Stomach (tissue), 9 donors: ENCODE data around the gene COLEC12. TPM values are rescaled to one million over a fixed set of nuclear protein-coding genes. Genes with fewer than 3 reads are reported as not detected.

Source experiments
- DNase-seq, 2 donors: peaks; one replicate each; pipeline versions ENCODE4 v3.0.0 to v3.0.0-alpha.2; 2013 to 2019
- H3K27ac ChIP-seq, 5 donors: fragments of 200-600 bp in 4 of 5; sonication (generic) in 4 of 5; one replicate each; pipeline ENCODE4 v1.5.1; 2013 to 2019; ENCODE audit warnings: mild to moderate bottlenecking in 1 of 5, moderate library complexity in 1 of 5
- H3K27me3 ChIP-seq, 3 donors: fragments of 200-600 bp; sonication (generic); one replicate each; pipeline ENCODE4 v1.5.1; 2017 to 2019; ENCODE audit warnings: mixed run types in 1 of 3
- H3K36me3 ChIP-seq, 4 donors: fragments of 200-600 bp; sonication (generic); 1 replicate in 3 of 4; 2 replicates in 1 of 4; pipeline ENCODE4 v1.5.1; 2016 to 2019
- H3K4me1 ChIP-seq, 4 donors: fragments of 200-600 bp; sonication (generic); one replicate each; pipeline ENCODE4 v1.5.1; 2016 to 2019
- H3K4me3 ChIP-seq, 4 donors: fragments of 200-600 bp; sonication (generic) in 3 of 4; one replicate each; pipeline ENCODE4 v1.5.1; 2016 to 2019; ENCODE audit warnings: mild to moderate bottlenecking in 1 of 4
- H3K9me3 ChIP-seq, 4 donors: fragments of 200-600 bp; sonication (generic); one replicate each; pipeline ENCODE4 v1.5.1; 2016 to 2019
- CTCF ChIP-seq, 7 experiments: fragments of 450-650 bp in 4 of 7; fragments of 200-600 bp in 3 of 7; sonication (generic) in 3 of 7; IDR thresholded peaks; one replicate each; pipeline ENCODE4 v1.5.1; 2016 to 2019; ENCODE audit warnings: antibody characterized with exemption in 7 of 7, control low read depth in 2 of 7, mild to moderate bottlenecking in 1 of 7
- EP300 ChIP-seq: sonication (generic); formaldehyde crosslinking; IDR thresholded peaks from one replicate; pipeline ENCODE4 v1.6.1; 2017; ENCODE audit warnings: antibody characterized with exemption
- POLR2A ChIP-seq, 4 donors: fragments of 450-650 bp; IDR thresholded peaks; one replicate each; pipeline ENCODE4 v1.6.1; 2016; ENCODE audit warnings: antibody characterized with exemption in 4 of 4, control low read depth in 2 of 4, mild to moderate bottlenecking in 1 of 4, moderate library complexity in 1 of 4
- POLR2AphosphoS5 ChIP-seq, 3 donors: sonication (generic); formaldehyde crosslinking; IDR thresholded peaks; one replicate each; pipeline ENCODE4 v1.6.1; 2016; ENCODE audit warnings: antibody characterized with exemption in 3 of 3
- WGBS, 5 donors: extraction: QIAGEN DNeasy Blood & Tissue Kit in 3 of 5; methylation state at CpG; one replicate each; pipeline versions ENCODE4 v1.1.5 to v1.1.7; 2013 to 2018; 5-methylcytosine and 5-hydroxymethylcytosine counted together
- intact Hi-C: fragments of 100-400 bp; cut with DNase I; formaldehyde crosslinking; loops from one replicate; pipeline ENCODE4 v1.15.1; 2023; ENCODE audit warnings: low total_unique reads
- polyA plus RNA-seq, 3 donors: library from polyadenylated mRNA; stranded (reverse); fragments of 200-250 nt; gene quantifications; one replicate each; pipeline ENCODE4 v1.2.3, GENCODE V29; 2013
- total RNA-seq, 5 donors: library from RNA; depleted of rRNA; stranded (reverse); fragments of >200 nt; gene quantifications; one replicate each; pipeline versions ENCODE4 v1.1.0 to v1.2.3, GENCODE V29; 2014 to 2016
- donor health status: healthy with polysubstance abuse.
- donor health status: Bipolar disorder and iron deficiency.
- donor health status: healthy.

Gene COLEC12
- total and polyA plus RNA-seq, 8 donors, result 1.7 to 37.5 (median 5.6) TPM

GRCh38 chr18:471716-472115, 28.8 kb downstream of the COLEC12 start:
- Histone ChIP-seq H3K4me1 (peaks cover 11 to 45% (median 21%) of the 10 kb centered on the region in 4 donors), H3K27me3 (no peaks in the 10 kb centered on the region), H3K36me3 (no peaks in the 10 kb centered on the region), H3K9me3 (no peaks in the 10 kb centered on the region), H3K27ac (no peak overlapping the region), H3K4me3 (no peak overlapping the region)
- no peak for TF ChIP-seq CTCF (IDR thresholded peaks at IDR 0.05)
- no peak for TF ChIP-seq POLR2AphosphoS5 (IDR thresholded peaks at IDR 0.05)
- no peak for TF ChIP-seq POLR2A (IDR thresholded peaks at IDR 0.05)
- TF ChIP-seq EP300, result no peak
- WGBS, 5 donors, result 75 to 89% (median 85%) methylated on average over 3 of the region's 3 CpGs
- no peak for DNase-seq
- intact Hi-C loops, result no loop called here

GRCh38 chr18:470661-471501, 29.6 kb downstream of the COLEC12 start:
- no peaks in the 10 kb centered on the region for H3K36me3 ChIP-seq
- H3K9me3 ChIP-seq, result no peaks in the 10 kb centered on the region
- H3K4me1 ChIP-seq, result peaks cover 6 to 38% (median 16%) of the 10 kb centered on the region in 4 donors
- no peak for DNase-seq
- intact Hi-C loops, result no loop called here
- no peak overlapping the region for H3K27ac ChIP-seq
- H3K4me3 ChIP-seq, result no peak overlapping the region
- no peaks in the 10 kb centered on the region for H3K27me3 ChIP-seq
- WGBS, 5 donors, result 65 to 81% (median 74%) methylated on average over 5 of the region's 5 CpGs
- TF ChIP-seq POLR2AphosphoS5 (IDR thresholded peaks at IDR 0.05), result no peak
- TF ChIP-seq EP300, result no peak

- 73 to 82% (median 74%) methylated on average over 13 of the region's 13 CpGs for WGBS, 5 donors
- no peaks in the 10 kb centered on the region for H3K9me3 ChIP-seq
- H3K4me1 ChIP-seq, result peaks cover 0 to 22% (median 1%) of the 10 kb centered on the region in 4 donors
- H3K36me3 ChIP-seq, result no peaks in the 10 kb centered on the region
- H3K27me3 ChIP-seq, result no peaks in the 10 kb centered on the region
- intact Hi-C loops, result no loop called here
- no peak overlapping the region for H3K4me3 ChIP-seq
- H3K27ac ChIP-seq, result no peak overlapping the region
- TF ChIP-seq POLR2AphosphoS5 (IDR thresholded peaks at IDR 0.05), result no peak
- no peak for TF ChIP-seq CTCF (IDR thresholded peaks at IDR 0.05)
- no peak for TF ChIP-seq POLR2A (IDR thresholded peaks at IDR 0.05)
- TF ChIP-seq EP300, result no peak
- peak in 1 of 2 donors; percentile 44 for DNase-seq
These were observed 31.3 kb downstream of the COLEC12 start for GRCh38 chr18:468955-469790.

GRCh38 chr18:463827-464541, 36.5 kb downstream of the COLEC12 start:
- no peak for DNase-seq
- 60 to 72% (median 68%) methylated on average over 12 of the region's 12 CpGs for WGBS, 5 donors

More at GRCh38 chr18:463827-464541, 36.5 kb downstream of the COLEC12 start:
- intact Hi-C loops, result no loop called here
- H3K36me3 ChIP-seq, result no peaks in the 10 kb centered on the region
- H3K4me3 ChIP-seq, result no peak overlapping the region
- H3K9me3 ChIP-seq, result no peaks in the 10 kb centered on the region
- peaks cover 0 to 1% (median 0%) of the 10 kb centered on the region in 4 donors for H3K4me1 ChIP-seq
- TF ChIP-seq POLR2A (IDR thresholded peaks at IDR 0.05) (no peak), CTCF (IDR thresholded peaks at IDR 0.05) (no peak), POLR2AphosphoS5 (IDR thresholded peaks at IDR 0.05) (no peak), EP300 (no peak)
- H3K27me3 ChIP-seq, result no peaks in the 10 kb centered on the region
- H3K27ac ChIP-seq, result no peak overlapping the region
